OCI-LY3 (cell line): ENCODE measurements around the gene PRSS23.

Experiments
- EZH2phosphoT487 ChIP-seq: fragments of 200-600 bp; shearing (Covaris generic); IDR thresholded peaks from 2 replicates; pipeline ENCODE4 v1.6.1; 2018; ENCODE audit warnings: antibody characterized with exemption, mixed run types, low read depth
- TF ChIP-seq, protein P1 (sequence below): fragments of 200-600, 300-600 bp; sonication (generic); IDR thresholded peaks from 2 replicates; pipeline ENCODE4 v1.5.1; 2014; ENCODE audit warnings: antibody characterized with exemption, low read length, low read depth

DNA sequence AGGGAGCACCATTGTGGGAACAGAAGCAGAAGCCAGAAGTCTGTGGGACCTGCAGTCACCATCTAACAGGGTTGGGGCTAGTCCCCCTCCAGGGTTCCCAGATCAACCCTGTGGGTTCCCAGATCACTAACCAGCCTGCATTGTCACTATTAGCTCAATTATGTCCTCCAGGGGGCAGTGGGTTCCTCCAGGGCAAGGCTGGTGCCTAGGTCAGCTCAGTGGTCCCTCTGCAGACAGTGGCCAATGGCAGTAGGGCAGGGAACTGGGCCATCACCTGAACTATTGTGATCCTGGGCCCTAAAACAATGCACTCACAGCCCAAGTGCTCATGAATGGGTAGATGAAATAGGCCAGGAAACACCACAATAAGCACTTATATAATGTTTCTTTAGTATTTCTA is 18.8 kb upstream of the PRSS23 start:
- TF ChIP-seq, protein P1, sequence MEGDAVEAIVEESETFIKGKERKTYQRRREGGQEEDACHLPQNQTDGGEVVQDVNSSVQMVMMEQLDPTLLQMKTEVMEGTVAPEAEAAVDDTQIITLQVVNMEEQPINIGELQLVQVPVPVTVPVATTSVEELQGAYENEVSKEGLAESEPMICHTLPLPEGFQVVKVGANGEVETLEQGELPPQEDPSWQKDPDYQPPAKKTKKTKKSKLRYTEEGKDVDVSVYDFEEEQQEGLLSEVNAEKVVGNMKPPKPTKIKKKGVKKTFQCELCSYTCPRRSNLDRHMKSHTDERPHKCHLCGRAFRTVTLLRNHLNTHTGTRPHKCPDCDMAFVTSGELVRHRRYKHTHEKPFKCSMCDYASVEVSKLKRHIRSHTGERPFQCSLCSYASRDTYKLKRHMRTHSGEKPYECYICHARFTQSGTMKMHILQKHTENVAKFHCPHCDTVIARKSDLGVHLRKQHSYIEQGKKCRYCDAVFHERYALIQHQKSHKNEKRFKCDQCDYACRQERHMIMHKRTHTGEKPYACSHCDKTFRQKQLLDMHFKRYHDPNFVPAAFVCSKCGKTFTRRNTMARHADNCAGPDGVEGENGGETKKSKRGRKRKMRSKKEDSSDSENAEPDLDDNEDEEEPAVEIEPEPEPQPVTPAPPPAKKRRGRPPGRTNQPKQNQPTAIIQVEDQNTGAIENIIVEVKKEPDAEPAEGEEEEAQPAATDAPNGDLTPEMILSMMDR, result no peak
- TF ChIP-seq EZH2phosphoT487, result no peak
